ENCODE data around the gene GARIN3.

The GARIN3 gene

DNA sequence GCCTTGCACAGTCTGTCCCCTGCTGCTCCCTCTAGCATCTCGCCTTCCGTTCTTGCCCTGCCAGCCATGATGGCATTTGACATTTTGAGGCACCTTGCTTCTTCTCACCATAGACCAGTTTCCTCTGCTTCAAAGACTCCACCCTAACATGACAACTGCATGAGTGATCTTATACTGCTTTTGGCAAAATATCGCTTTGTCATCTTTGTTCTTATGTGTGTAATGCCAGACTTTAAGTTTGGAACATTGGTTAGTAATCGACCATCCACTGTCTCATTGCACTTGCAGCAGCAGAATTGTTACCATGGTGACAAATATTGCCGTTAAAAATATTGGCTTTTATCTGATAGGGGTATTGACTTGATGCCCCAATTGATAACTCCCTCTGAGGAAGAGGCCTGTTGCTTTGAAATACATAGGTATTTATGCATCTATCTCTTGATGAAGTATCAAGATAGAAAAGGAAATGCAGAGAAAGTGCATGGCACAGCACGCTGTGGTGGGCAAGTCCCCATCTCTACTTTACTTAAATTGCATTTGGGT is 6.8 kb downstream of the GARIN3 start:
- no peaks in the 10 kb centered on the region for H3K9me3 ChIP-seq (ENCODE audit: insufficient read depth, low read length)
- H3K4me1 ChIP-seq (ENCODE audit: insufficient read depth, insufficient read length) = no peaks in the 10 kb centered on the region
- H3K4me3 ChIP-seq (ENCODE audit: insufficient read length, low read depth) = no peak overlapping the region
- no peak overlapping the region for H3K9ac ChIP-seq (ENCODE audit: insufficient read length, low read depth)
- no peaks in the 10 kb centered on the region for H3K36me3 ChIP-seq (ENCODE audit: insufficient read depth, insufficient read length, low read length)
- DNase-seq (ENCODE audit: low read depth, low spot score) = no peak
- no peaks in the 10 kb centered on the region for H3K27me3 ChIP-seq (ENCODE audit: insufficient read depth, insufficient read length)
- TF ChIP-seq SUZ12 (IDR thresholded peaks at IDR 0.05; ENCODE audit: extremely low read depth, insufficient read depth, insufficient read length) (no peak), ZNF274 (IDR thresholded peaks at IDR 0.05; ENCODE audit: low read depth, low read length) (no peak), YY1 (IDR thresholded peaks at IDR 0.05; ENCODE audit: insufficient read depth, insufficient read length) (no peak)

GRCh38 chr5:157157293-157157891 is 8.7 kb downstream of the GARIN3 start:
- no peak for DNase-seq (ENCODE audit: low read depth, low spot score)
- TF ChIP-seq ZNF274 (IDR thresholded peaks at IDR 0.05; ENCODE audit: low read depth, low read length) = no peak
- TF ChIP-seq YY1 (IDR thresholded peaks at IDR 0.05; ENCODE audit: insufficient read depth, insufficient read length) = no peak
- TF ChIP-seq SUZ12 (IDR thresholded peaks at IDR 0.05; ENCODE audit: extremely low read depth, insufficient read depth, insufficient read length) = no peak
- H3K9me3 ChIP-seq (ENCODE audit: insufficient read depth, low read length) = no peaks in the 10 kb centered on the region
- H3K4me3 ChIP-seq (ENCODE audit: insufficient read length, low read depth) = no peak overlapping the region
- H3K4me1 ChIP-seq (ENCODE audit: insufficient read depth, insufficient read length) = no peaks in the 10 kb centered on the region
- no peak overlapping the region for H3K9ac ChIP-seq (ENCODE audit: insufficient read length, low read depth)
- H3K36me3 ChIP-seq (ENCODE audit: insufficient read depth, insufficient read length, low read length) = no peaks in the 10 kb centered on the region
- H3K27me3 ChIP-seq (ENCODE audit: insufficient read depth, insufficient read length) = no peaks in the 10 kb centered on the region

DNA sequence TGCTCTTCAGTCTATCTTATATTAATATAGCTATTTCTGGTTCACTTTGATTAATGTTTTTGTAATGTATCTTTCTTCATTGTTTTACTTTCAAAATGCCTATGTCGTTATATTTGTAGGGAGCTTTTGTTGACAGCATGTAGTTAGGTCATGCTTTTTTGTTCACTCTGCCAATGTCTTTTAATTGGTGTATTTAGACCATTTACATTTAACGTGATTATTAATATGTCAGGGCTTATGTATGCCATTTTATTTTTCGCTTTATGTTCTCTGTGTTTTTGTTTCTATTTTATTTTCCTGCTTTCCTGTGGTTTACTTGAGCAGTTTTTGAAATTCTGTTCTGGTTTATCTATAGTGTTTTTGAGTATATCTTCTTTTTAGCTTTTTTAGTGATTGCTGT is 10.8 kb downstream of the GARIN3 start:
- no peaks in the 10 kb centered on the region for H3K36me3 ChIP-seq (ENCODE audit: insufficient read depth, insufficient read length, low read length)
- H3K27me3 ChIP-seq (ENCODE audit: insufficient read depth, insufficient read length) = no peaks in the 10 kb centered on the region

DNA sequence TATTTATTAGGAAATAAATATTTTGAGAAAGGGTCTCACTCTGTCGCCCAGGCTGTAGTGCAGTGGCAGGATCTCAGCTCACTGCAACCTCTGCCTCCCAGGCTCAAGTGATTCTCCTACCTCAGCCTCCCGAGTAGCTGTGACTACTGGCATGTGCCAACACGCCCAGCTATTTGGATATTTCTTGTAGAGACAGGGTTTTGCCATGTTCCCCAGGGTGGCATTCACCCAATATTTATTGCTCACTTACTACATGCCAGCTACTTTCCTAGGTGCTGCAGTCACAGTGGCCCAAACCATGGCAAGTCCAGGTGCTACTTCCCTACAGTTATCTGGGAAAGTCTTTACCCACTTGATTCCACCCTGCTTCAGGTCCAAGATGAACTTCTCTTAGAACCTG is 15.1 kb downstream of the GARIN3 start:
- DNase-seq (ENCODE audit: low read depth, low spot score) = no peak
- H3K9ac ChIP-seq (ENCODE audit: insufficient read length, low read depth) = no peak overlapping the region
- H3K9me3 ChIP-seq (ENCODE audit: insufficient read depth, low read length) = no peaks in the 10 kb centered on the region
- no peak overlapping the region for H3K4me3 ChIP-seq (ENCODE audit: insufficient read length, low read depth)
- no peaks in the 10 kb centered on the region for H3K27me3 ChIP-seq (ENCODE audit: insufficient read depth, insufficient read length)
- no peak for TF ChIP-seq ZNF274 (IDR thresholded peaks at IDR 0.05; ENCODE audit: low read depth, low read length)
- H3K4me1 ChIP-seq (ENCODE audit: insufficient read depth, insufficient read length) = no peaks in the 10 kb centered on the region
- H3K36me3 ChIP-seq (ENCODE audit: insufficient read depth, insufficient read length, low read length) = no peaks in the 10 kb centered on the region

More for the DNA sequence above, 10.8 kb downstream of the GARIN3 start:
- Histone ChIP-seq H3K4me3 (ENCODE audit: insufficient read length, low read depth) (no peak overlapping the region), H3K9ac (ENCODE audit: insufficient read length, low read depth) (no peak overlapping the region), H3K9me3 (ENCODE audit: insufficient read depth, low read length) (no peaks in the 10 kb centered on the region), H3K4me1 (ENCODE audit: insufficient read depth, insufficient read length) (no peaks in the 10 kb centered on the region)
- TF ChIP-seq YY1 (IDR thresholded peaks at IDR 0.05; ENCODE audit: insufficient read depth, insufficient read length) (no peak), ZNF274 (IDR thresholded peaks at IDR 0.05; ENCODE audit: low read depth, low read length) (no peak), SUZ12 (IDR thresholded peaks at IDR 0.05; ENCODE audit: extremely low read depth, insufficient read depth, insufficient read length) (no peak)
- DNase-seq (ENCODE audit: low read depth, low spot score) = no peak

DNA sequence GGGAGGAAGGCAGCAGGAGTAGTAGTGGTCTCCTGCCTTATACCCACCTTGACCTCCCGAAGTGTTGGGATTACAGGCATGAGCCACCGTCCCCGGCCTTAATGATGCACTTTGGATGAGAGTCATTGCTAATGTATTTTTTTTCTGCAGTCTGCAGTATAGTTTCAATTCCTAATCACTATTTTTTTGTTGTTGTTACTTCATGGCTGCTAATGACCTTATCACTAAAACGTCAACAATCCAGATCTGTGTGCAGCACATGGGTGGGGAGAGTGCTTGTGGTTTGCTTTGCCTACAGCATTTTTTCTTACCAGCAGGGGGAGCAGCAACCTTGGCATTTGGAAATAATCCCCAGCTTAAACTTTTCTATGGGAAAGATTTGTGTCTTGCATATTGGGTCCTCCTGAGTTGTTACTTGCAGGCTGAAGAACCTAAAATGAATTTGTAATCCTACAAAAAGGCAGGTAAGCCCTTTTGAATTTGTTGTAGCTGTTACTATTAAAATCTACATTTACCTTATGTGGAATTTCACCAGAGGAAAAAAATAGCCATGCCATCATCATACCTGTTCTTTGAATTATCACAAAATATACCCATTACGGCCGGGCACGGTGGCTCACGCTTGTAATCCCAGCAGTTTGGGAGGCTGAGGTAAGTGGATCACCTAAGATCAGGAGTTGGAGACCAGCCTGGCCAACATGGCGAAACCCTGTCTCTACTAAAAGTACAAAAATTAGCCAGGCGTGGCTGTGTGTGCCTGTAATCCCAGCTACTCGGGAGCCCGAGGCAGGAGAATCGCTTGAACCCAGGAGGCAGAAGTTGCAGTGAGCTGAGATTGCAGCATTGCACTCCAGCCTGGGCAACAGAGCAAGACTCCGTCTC is 17.1 kb downstream of the GARIN3 start:
- Histone ChIP-seq H3K4me3 (ENCODE audit: insufficient read length, low read depth) (no peak overlapping the region), H3K27me3 (ENCODE audit: insufficient read depth, insufficient read length) (no peaks in the 10 kb centered on the region), H3K9me3 (ENCODE audit: insufficient read depth, low read length) (no peaks in the 10 kb centered on the region), H3K4me1 (ENCODE audit: insufficient read depth, insufficient read length) (no peaks in the 10 kb centered on the region), H3K36me3 (ENCODE audit: insufficient read depth, insufficient read length, low read length) (no peaks in the 10 kb centered on the region), H3K9ac (ENCODE audit: insufficient read length, low read depth) (no peak overlapping the region)
- peak; percentile 51 for DNase-seq (ENCODE audit: low read depth, low spot score)
- TF ChIP-seq ZNF274 (IDR thresholded peaks at IDR 0.05; ENCODE audit: low read depth, low read length) (no peak), YY1 (IDR thresholded peaks at IDR 0.05; ENCODE audit: insufficient read depth, insufficient read length) (no peak), SUZ12 (IDR thresholded peaks at IDR 0.05; ENCODE audit: extremely low read depth, insufficient read depth, insufficient read length) (no peak)

- DNase-seq (ENCODE audit: low read depth, low spot score) = no peak
- Histone ChIP-seq H3K27me3 (ENCODE audit: insufficient read depth, insufficient read length) (no peaks in the 10 kb centered on the region), H3K9me3 (ENCODE audit: insufficient read depth, low read length) (no peaks in the 10 kb centered on the region), H3K4me3 (ENCODE audit: insufficient read length, low read depth) (peak overlapping the region; percentile 92), H3K9ac (ENCODE audit: insufficient read length, low read depth) (peak overlapping the region; percentile 76), H3K4me1 (ENCODE audit: insufficient read depth, insufficient read length) (no peaks in the 10 kb centered on the region), H3K36me3 (ENCODE audit: insufficient read depth, insufficient read length, low read length) (peaks cover 10% of the 10 kb centered on the region)
- TF ChIP-seq ZNF274 (IDR thresholded peaks at IDR 0.05; ENCODE audit: low read depth, low read length) (no peak), YY1 (IDR thresholded peaks at IDR 0.05; ENCODE audit: insufficient read depth, insufficient read length) (no peak), SUZ12 (IDR thresholded peaks at IDR 0.05; ENCODE audit: extremely low read depth, insufficient read depth, insufficient read length) (no peak)
Observed at GRCh38 chr5:157143127-157143971, 22.7 kb downstream of the GARIN3 start.
